Subcutaneous adipose tissue (tissue), 4 donors: Measurements from ENCODE around the gene PXT1. TPM values are rescaled to one million over a fixed set of nuclear protein-coding genes. Genes with fewer than 3 reads are reported as not detected.

Experiments
- CTCF ChIP-seq: fragments of 450-650 bp; IDR thresholded peaks from one replicate; pipeline ENCODE4 v1.5.1; 2016; ENCODE audit warnings: low read depth, mild to moderate bottlenecking, control low read depth, antibody characterized with exemption, moderate library complexity
- total RNA-seq, 4 donors: library from RNA; depleted of rRNA; stranded (reverse); fragments of >200 nt; gene quantifications; one replicate each; pipeline ENCODE4 v1.1.0, GENCODE V29; 2016

The PXT1 gene
- total RNA-seq, 4 donors from 2014 or later, result not detected

GRCh38 chr6:36353411-36353915 is 89.2 kb downstream of the PXT1 start:
- no peak for TF ChIP-seq CTCF

DNA sequence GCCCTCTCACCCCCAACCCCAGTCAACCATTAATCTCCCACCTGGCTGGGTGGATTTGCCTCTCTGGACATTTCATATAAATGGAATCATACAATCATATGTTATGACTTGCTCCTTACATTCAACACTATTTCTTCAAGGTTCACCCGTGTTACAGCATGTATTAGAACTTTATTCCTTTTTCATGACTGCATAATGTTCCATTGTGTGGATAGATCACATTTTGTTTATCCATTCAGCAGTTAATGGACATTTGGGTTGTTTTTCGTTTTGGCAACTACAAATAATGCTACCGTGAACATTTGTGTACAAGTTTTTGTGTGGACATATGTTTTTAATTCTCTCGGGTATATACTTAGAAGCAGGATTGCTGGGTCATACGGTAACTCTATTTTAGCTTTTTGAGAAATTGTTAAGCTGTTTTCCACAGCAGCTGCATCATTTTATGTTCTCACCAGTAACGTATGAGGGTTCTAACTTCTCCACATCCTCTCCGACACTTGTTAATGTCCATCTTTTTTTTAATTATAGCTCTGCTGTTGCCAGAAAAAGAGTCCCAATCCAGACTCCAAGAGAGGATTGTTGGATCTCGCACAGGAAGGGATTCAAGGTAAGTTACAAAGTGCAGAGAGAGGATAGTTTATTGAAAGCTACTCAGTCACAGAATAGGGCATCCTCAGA is 90.0 kb downstream of the PXT1 start:
- no peak for TF ChIP-seq CTCF

GRCh38 chr6:36350681-36351571 is 91.7 kb downstream of the PXT1 start:
- no peak for TF ChIP-seq CTCF

GRCh38 chr6:36350082-36350481 is 92.6 kb downstream of the PXT1 start:
- TF ChIP-seq CTCF, result no peak

GRCh38 chr6:36349240-36349639 is 93.4 kb downstream of the PXT1 start:
- no peak for TF ChIP-seq CTCF

- TF ChIP-seq CTCF, result no peak
These were observed 95.0 kb downstream of the PXT1 start for GRCh38 chr6:36347621-36348020.
